Iris pigment epithelial cell (primary cell): ENCODE results near the gene TMEM62.
A peak's percentile ranks its signal among the peaks of the same experiment; 100 is the strongest.
"Not testable (repeated sequence)": the region's sequence is repeated elsewhere in the genome, so short reads cannot be mapped to it uniquely, and the experiment has no call there.

ENCODE experiments used
- DNase-seq: peaks from one replicate; pipeline ENCODE4 v3.0.0-alpha.2; 2011; ENCODE audit warnings: low read depth

The TMEM62 gene

GRCh38 chr15:43177147-43177546 lies 43.8 kb downstream of the TMEM62 start:
- not testable (repeated sequence) for DNase-seq

GRCh38 chr15:43183270-43183669 lies 49.9 kb downstream of the TMEM62 start:
- no peak for DNase-seq

- no peak for DNase-seq
Measured at GRCh38 chr15:43184407-43185124, 51.2 kb downstream of the TMEM62 start.

GRCh38 chr15:43185157-43186002 lies 52.0 kb downstream of the TMEM62 start, which contains the start of gene CCNDBP1:
Gene CCNDBP1 (plus strand): TSS chr15:43185403. CDS start chr15:43185499, 96 bp downstream.
- peak; percentile 81 for DNase-seq

DNA sequence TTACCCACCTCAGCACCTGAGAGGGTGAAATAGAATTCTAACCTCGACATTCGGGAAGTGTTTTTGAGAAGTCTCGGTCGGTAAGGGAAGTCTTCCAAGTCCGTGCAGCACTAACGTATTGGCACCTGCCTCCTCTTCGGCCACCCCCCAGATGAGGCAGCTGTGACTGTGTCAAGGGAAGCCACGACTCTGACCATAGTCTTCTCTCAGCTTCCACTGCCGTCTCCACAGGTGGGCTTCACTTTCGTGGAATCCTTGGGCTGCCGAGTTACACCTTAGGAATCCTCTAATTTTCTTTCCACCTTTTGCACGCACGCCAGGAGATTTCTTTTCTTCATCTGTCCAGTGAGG lies 52.6 kb downstream of the TMEM62 start:
- no peak for DNase-seq

DNA sequence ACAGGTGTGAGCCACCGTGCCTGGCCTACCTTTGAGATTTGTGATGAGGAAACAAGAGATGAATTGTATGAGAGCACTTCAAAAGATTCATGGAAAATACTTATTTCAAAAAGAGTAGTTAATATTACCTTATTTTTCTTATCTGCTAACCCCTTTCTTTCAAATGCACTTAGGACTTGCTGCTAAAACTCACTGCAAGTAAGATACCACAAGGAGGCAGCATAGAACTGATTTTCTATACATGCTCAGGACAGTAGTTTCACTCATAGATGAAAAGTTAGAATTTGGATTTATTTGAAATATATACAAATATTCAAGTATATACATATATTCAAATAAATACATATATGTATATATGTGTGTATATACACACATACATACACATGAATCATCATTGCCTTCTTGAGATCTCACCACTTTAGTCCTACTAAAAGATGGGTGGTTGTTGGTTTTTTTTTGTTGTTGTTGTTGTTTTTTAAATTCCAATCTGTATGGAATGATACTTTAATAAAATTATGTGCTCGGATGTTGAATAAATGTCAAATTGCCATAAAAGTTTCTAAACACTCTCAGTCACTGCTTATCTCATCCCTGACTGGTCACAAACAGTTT lies 54.3 kb downstream of the TMEM62 start:
- DNase-seq = peak; percentile 74

GRCh38 chr15:43189296-43189695 lies 55.9 kb downstream of the TMEM62 start:
- no peak for DNase-seq

DNA sequence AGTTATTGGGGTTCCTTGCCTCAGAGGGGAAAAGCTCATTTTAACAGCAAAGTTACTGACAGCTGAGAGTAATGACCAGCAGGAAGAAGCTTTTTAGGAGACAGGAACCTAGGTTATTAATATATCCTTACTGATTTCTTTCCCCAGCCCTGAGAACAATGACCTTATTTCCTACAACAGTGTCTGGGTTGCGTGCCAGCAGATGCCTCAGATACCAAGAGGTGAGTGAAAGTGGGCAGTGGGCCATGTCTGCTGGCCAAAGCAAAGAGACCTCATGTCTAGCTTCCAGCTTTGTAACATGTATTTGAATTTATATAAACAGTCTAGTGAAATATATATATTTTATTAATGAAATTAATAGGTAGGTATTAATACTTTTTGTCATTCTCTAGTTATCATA lies 56.8 kb downstream of the TMEM62 start:
- DNase-seq = peak; percentile 54

- no peak for DNase-seq
Measured at GRCh38 chr15:43193710-43194109, 60.3 kb downstream of the TMEM62 start.

- peak; percentile 22 for DNase-seq
Measured at GRCh38 chr15:43194795-43195194, 61.4 kb downstream of the TMEM62 start.

DNA sequence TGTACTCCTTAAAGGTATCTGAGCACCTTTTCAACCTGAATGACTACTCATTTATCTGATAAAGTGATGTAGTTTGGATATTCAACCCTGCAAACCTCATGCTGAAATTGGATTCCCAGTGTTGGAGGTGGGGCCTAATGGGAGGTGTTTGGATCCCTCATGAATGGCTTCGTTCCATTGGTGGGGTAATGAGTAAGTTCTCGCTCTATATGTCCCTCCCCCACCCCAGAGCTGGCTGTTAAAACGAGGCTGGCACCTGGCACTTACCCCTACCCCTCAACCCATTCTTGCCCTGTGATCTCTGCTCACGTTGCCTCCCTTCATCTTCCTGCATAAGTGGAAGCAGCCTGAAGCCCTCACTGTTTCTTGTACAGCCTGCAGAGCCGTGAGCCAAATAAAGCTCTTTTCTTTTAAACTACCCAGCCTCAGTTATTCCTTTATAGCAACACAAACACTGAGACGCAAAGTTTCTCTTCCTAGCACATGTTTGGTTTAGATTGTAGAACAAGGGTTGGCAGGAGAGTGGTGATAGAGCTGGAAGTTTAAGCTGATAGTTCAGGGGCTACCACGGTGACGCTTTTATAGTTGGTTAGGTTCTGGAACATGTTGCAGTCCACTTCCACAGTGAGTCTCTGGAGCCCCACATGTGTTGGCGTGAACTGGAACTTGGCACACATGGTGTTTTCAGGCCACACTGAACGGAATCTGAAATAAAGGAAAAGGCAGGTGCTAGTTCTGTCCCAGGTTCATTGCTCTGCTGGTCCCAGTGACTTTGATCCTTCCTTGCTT lies 63.6 kb downstream of the TMEM62 start:
- DNase-seq = no peak

DNA sequence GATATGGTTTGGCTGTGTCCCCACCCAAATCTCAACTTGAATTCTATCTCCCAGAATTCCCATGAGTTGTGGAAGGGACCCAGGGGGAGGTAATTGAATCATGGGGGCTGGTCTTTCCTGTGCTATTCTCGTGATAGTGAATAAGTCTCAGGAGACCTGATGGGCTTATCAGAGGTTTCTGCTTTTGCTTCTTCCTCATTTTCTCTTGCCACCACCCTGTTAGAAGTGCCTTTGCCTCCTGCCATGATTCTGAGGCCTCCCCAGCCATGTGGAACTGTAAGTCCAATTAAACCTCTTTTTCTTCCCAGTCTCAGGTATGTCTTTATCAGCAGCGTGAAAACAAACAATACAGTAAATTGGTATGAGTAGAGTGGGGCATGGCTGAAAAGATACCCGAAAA lies 64.4 kb downstream of the TMEM62 start:
- DNase-seq = not testable (repeated sequence)

DNA sequence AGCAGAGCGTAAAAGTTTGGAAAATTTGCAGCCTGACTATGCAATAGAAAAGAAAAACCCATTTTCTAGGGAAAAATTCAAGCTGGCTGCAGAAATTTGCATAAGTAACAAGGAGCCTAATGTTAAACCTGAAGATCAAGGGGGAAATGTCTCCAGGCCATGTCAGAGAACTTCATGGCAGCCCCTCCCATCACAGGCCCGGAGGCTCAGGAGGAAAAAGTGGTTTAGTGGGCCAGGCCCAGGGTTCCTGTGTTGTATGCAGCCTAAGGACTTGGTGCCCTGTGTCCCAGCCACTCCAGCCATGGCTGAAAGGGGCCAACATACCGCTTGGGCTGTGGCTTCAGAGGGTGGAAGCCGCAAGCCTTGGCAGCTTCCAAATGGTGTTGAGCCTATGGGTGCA lies 65.2 kb downstream of the TMEM62 start:
- not testable (repeated sequence) for DNase-seq

- no peak for DNase-seq
Measured at GRCh38 chr15:43198992-43199391, 65.6 kb downstream of the TMEM62 start.

DNA sequence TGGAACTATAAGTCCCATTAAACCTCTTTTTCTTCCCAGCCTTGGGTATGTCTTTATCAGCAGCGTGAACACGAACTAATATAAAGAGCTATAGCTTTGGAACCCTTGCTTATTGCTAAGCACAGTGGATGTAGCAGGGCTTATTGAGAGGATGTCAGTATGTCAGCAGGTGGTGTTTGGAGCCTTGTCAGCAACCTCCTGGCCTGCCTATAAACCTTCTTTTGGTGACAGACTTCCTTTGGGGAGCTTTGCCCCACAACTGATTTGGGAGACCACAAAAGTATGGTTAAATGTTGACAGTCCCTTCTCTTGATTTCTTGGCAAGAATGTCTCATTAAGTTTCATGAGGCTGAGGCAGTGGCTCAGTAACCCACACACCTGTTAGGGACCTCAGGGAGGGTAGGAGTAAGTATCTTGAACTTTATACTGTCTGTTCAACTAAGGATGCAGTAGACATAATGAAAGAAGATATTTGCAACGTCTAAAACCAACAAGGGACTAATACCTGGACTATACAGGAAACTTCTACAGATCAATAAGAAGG lies 66.6 kb downstream of the TMEM62 start:
- DNase-seq = no peak

GRCh38 chr15:43204016-43204901 lies 70.9 kb downstream of the TMEM62 start:
- DNase-seq = peak; percentile 79

- DNase-seq = no peak
Measured at GRCh38 chr15:43206054-43206453, 72.7 kb downstream of the TMEM62 start.

DNA sequence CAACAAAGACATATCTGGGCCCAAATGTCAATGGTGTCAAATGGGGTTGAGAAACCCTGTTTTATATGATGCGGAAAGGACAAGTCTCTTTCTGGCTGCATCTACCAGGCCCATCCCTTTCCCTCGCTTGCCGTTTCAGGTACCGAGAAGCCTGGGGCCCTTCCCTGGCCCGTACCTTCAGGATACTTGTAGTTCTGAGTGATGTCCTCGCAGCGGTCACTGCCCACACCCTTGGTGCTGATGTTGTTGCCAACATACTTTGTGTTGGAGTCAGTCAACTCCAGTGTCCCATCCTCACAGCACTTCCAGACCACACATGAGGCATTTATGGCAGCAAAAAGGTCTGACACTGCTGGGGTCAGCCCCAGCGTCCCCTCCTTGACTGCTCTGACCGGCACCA lies 73.6 kb downstream of the TMEM62 start:
- DNase-seq = no peak

- no peak for DNase-seq
Measured at GRCh38 chr15:43208052-43209002, 74.9 kb downstream of the TMEM62 start.
